ENCODE data around the gene RCOR3.
"Not testable (repeated sequence)": the region's sequence is repeated elsewhere in the genome, so short reads cannot be mapped to it uniquely, and the experiment has no call there.

Gene RCOR3

GRCh38 chr1:211258756-211259637 is at the start of gene RCOR3:
TSS of gene RCOR3 (plus strand) at chr1:211259366. CDS start at chr1:211259561, 195 bp downstream.
- DNase-seq = peak; percentile 94

- no peak for DNase-seq
Observed at GRCh38 chr1:211210052-211210451, 49.1 kb upstream of the RCOR3 start.

- no peak for DNase-seq
Observed at GRCh38 chr1:211210965-211211364, 48.2 kb upstream of the RCOR3 start.

- DNase-seq = no peak
Observed at GRCh38 chr1:211213702-211214101, 45.5 kb upstream of the RCOR3 start.

GRCh38 chr1:211215577-211215976 is 43.6 kb upstream of the RCOR3 start:
- DNase-seq = no peak

- no peak for DNase-seq
Observed at GRCh38 chr1:211217392-211217791, 41.8 kb upstream of the RCOR3 start.

- not testable (repeated sequence) for DNase-seq
Observed at GRCh38 chr1:211222469-211223234, 36.5 kb upstream of the RCOR3 start.

- peak; percentile 54 for DNase-seq
Observed at GRCh38 chr1:211228573-211229364, 30.4 kb upstream of the RCOR3 start.

GRCh38 chr1:211229365-211229759 is 29.8 kb upstream of the RCOR3 start:
- DNase-seq = no peak

GRCh38 chr1:211231873-211232272 is 27.3 kb upstream of the RCOR3 start:
- DNase-seq = no peak

GRCh38 chr1:211236633-211237320 is 22.4 kb upstream of the RCOR3 start:
- no peak for DNase-seq

GRCh38 chr1:211237579-211237978 is 21.6 kb upstream of the RCOR3 start:
- no peak for DNase-seq

- not testable (repeated sequence) for DNase-seq
Observed at GRCh38 chr1:211240567-211240966, 18.6 kb upstream of the RCOR3 start.

GRCh38 chr1:211241071-211241470 is 18.1 kb upstream of the RCOR3 start:
- no peak for DNase-seq

GRCh38 chr1:211243639-211244038 is 15.5 kb upstream of the RCOR3 start:
- DNase-seq = not testable (repeated sequence)

GRCh38 chr1:211246583-211246982 is 12.6 kb upstream of the RCOR3 start:
- not testable (repeated sequence) for DNase-seq

- no peak for DNase-seq
Observed at GRCh38 chr1:211247921-211248320, 11.2 kb upstream of the RCOR3 start.

GRCh38 chr1:211249611-211250010 is 9.6 kb upstream of the RCOR3 start:
- DNase-seq = not testable (repeated sequence)

- DNase-seq = no peak
Observed at GRCh38 chr1:211257826-211258225, 1.3 kb upstream of the RCOR3 start.

GRCh38 chr1:211258310-211258755 is 833 bp upstream of the RCOR3 start:
- peak; percentile 82 for DNase-seq

GRCh38 chr1:211259638-211260126 is 516 bp downstream of the RCOR3 start:
- DNase-seq = no peak

All from activated CD4-positive, alpha-beta T cell treated with anti-CD3 and anti-CD28 coated beads for 48 hours (primary cell).